ENCODE results near the gene FAM174C.

The FAM174C gene

DNA sequence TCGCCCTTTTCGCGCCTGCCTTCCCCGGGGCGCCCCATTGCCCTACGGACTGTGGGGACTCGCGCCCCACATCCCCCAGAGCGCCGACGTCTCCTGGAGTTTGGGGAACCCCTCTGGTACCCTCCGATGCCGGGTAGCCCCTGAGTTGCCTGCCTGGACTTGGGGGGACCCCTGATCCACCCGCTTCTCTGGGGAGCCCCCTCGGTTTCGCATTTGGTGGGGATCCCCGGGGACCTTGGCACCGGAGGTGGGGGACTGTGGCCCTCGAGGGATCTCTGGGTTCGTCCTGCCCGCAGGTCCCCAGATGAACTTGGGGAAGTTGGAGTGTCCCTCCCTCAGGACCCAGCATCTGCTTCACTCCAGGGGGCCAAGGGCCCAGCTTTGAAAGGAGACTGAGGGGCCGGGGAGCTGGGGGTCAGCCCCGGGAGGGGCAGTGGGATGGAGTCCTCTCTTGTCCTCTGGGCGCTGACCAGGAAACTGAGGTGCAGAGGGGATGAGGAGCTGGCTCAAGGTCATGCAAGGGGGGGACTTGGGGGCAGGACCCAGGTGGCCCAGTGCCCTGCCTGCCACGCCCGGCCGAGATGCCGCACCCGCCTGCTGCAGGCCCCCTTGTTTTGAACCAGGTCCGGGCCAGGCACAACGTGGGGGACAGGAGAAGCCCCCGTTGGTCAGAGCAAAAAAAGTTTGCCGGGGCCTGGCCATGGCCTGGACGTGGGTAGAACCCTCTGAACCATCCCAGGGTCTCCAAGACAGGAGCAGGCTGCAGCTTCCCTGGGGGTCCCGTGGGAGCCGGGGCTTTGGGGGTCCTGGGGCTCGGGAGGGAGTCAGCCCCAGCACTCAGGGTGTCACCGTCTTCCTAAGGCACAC, 11.4 kb downstream of the FAM174C start:
- DNase-seq (ENCODE audit: low spot score), result no peak

DNA sequence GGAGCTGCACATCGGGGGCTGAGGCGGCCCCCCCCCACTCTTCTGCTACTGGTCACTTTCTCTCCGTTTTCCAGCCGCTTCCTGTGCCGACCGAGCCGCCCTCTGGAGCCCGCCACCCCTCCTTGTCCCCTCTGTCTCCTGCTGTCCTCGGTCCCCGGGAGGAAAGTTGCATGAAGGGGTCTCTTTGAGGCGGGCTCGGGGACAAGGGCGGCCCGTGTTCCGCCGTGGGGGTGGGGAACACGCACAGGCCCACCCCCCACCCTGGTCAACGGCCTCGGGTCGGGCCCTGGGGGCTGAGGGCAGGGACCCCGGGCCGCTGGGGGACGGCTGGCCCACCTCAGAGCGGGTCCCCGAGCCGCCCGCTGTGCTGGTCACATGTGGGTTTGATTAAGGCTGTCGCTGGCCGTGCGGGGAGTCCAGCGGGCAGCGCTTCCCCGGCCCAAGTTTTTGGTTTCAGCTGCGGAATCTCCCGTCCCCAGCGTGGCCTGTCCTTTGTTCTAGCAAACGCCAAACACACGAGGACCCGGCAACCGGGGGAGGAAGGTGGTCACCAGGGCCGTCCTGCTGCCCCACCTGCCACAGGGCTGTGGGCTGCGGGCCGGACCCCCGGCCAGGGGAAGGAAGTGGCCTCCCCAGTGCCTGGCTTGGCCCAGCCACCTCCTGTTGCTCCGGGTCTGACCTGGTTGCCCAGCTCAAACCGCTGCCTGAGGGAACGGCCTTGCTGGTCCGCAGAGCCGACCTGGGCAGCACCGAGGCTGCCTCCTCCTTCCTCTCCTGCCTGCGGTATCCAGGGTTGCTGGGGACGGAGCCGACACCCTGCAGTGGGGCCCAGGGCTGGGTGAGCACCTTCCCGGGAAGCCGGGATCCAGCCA, 12.3 kb downstream of the FAM174C start:
- no peak for DNase-seq (ENCODE audit: low spot score)

DNA sequence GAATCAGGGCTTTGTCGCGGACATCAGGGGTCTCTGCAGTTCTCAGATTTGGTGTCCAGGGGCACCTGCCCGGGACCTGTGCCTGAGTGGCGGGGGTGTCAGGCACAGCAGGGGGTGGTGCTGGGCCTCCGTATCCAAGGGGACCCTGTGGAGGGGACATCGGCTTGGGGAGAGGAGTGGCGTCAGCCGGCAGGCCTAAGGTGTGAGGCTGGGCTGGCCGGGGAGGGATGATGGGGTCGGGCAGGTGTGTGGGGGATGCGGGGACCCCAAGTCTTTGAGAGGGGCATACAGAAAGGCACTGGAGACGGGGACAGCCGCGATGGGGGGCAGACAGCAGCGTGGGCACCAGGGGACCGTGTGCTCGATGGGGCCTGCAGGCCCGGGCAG, 12.9 kb downstream of the FAM174C start:
- DNase-seq (ENCODE audit: low spot score), result no peak

DNA sequence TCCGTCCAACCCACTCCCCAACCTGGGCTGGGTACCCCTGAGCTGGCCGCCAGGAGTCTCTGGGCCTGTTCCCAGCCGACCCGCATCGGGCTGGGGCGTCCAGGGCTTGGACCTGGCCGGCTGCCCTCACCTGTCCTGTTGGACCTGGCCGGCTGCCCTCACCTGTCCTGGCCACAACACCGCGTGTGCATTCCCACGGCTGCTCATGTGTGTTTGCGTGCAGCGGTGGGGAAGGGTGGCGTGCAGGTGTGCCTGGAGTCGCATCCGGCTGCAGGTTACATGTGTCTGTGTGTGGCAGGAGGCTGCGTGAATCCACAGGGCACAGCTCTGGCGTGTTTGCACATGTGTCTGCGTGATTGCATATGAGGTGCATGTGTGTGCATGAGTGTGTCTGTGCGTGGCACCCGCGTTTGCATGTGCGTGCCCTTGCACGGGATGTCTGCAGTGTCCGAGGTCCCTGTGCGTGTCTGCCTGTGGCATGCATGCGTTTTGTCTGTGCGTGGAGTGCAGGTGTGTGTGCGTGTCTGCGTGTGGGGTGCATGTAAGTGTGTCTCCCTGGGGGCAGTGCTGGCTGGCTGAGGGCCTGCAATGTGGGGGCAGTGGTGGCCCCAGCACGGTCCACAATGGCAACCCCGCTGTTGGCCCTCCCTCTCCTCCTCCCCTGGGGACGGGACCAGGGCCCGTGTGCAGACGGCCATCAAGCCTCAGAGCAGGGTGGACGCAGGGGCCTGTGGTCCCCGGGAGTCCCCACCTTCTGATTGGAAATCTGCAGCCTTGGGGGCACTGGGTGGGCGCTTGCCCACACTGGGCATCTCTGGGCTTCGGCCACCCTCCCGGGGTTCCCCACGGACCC, 13.7 kb downstream of the FAM174C start:
- peak; percentile 46 for DNase-seq (ENCODE audit: low spot score)

DNA sequence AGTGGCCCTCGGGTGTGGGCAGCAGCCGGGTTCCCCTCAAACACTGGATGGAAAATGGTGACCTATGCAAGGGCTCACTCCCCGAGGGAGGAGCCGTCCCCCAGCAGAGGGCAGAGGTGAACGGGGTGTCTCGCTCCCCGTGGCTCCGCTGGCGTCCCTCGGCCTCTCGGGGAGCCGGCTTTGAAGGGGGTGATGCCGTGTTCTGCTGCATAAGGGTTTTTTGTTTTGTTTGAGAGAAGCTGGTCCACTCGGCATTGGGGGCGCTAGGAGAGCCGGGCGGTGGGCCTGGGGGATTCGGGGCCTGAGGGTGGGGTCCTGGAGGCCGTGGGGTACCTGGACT, 14.3 kb downstream of the FAM174C start:
- peak; percentile 40 for DNase-seq (ENCODE audit: low spot score)

DNA sequence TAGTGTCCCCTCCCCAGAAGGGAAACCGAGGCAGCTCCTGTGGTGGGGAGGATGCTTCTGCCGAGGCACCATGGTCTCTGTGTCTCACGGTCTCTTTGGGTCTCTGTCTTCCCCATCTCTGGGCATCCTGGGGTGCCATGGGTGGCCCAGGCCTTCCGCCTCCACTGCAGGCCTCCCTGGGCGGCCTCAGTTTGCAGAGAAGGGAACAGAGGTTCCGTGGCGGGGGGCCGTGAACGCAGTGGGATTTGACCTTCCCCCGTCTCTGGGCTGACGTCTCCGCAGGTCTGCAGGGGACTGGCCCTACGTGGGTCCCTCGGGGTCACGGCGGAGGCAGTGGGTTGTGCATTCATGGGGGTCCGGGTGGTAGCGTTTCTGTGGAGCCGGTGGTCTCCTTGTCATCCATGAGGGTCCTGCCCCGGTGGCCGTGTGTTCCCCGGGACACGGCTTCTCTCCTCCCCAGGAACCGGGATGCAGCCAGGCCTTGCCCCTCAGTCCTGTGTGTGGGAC, 14.9 kb downstream of the FAM174C start:
- DNase-seq (ENCODE audit: low spot score), result no peak

DNA sequence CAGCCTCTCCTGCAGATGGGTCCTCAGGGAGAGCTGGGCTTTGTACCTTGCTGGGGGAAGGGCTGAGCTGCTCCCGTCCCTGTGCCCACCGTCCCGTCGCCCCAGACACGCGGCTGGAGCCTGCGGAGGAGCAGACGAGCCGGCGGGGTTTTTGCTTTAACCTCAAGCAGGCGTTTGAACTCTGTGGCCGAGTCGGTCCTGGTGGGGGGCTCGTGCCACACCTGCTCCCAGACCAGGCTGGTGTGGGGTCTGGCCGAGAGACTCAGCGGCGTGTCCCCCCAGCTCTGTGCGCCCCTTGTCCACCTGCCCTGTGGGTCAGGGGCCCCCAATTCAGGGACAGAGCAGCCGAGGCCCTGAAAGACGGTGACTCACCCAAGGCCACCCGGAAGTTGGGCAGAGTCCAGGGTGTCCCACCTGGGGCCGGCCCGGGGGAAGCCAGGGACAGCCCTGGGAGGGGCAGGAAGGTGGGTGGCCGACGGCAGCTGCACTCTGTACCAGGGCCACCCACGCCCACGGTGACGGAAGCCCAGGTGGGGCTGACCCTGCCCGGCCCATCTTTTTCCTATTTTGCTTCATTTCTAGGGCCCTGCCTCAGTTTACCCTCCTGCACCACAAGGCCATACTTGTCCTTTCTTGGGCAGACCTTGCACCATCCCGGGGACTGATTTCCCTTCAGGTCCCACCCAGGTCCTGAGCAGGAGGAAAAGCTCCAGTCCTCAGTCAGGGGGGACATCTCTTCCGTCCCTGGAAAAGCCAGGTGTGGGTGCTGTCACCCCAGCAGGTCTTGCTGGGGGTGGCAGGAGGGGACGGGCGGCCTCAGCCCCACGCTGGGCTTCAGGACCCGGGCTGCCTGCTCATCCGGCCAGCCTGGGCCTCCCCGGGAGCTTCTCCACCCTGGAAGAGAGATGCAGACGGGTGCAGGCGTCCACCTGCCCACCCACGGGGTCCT, 15.6 kb downstream of the FAM174C start:
- DNase-seq (ENCODE audit: low spot score), result no peak

DNA sequence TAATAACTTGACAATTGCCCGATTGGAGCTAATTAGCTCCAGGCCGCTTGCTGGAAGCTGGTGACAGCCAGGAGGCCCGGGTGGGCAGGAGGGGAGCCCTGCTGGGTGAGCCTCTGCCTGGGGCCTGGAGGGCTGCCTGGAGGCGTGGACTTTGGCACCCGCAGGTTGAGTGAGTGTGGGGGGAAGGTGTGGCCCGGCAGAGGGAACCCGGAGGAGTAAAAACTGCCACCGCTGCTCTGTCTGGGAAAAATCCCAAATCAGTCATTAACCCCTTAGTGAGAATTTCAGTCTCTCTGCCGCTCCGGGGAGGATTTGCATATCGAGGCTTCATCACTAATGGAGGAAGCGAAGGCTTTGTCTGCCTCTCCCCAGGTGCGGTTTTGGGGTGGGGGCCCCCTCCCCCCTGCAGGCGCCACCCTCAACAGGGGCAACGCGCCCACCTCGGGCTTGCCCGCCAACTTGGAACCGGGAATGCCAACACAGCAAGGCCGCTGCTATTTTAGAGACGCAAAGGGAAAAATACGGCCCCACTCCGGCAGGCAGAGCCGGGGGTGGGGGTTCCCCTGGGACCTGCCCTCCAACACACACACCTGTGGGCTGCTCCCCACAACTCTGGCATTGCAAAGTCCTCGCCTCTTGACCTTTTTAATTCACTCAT, 16.6 kb downstream of the FAM174C start:
- peak; percentile 47 for DNase-seq (ENCODE audit: low spot score)

DNA sequence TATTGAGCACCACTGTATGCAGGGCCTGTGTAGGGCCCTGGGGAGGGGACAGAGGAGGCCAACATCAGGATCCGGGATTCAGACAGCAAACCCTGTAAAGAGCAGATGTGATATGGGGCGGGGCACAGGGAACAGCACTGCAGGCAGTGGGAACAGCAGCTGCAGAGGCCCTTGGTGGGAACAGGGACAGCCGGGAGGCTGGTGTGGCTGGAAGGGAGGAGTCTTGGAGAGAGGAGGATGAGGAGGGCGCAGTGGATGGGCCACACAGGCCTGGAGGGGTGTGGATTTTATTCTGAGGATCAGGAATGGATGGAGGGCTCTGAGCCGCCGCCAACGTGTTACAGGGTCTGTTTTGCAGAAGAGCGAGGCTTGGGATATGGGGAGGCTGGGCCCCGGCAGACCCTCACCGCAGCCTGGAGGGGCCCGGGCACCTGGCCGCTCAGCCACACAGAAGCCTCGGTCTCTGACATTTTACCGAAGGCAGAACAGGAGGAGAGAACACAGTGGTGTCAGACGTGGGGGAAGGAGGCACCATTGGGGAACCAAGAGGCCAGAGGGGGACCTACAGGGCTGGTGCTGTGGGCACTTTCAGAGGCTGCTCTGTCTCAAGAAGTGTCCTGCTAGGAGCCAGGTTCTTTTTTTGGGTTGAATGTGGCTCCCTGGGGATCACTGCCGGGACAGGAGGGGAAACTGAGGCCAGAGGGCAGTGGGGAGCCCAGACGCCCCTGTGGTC, 17.3 kb downstream of the FAM174C start:
- DNase-seq (ENCODE audit: low spot score), result no peak

DNA sequence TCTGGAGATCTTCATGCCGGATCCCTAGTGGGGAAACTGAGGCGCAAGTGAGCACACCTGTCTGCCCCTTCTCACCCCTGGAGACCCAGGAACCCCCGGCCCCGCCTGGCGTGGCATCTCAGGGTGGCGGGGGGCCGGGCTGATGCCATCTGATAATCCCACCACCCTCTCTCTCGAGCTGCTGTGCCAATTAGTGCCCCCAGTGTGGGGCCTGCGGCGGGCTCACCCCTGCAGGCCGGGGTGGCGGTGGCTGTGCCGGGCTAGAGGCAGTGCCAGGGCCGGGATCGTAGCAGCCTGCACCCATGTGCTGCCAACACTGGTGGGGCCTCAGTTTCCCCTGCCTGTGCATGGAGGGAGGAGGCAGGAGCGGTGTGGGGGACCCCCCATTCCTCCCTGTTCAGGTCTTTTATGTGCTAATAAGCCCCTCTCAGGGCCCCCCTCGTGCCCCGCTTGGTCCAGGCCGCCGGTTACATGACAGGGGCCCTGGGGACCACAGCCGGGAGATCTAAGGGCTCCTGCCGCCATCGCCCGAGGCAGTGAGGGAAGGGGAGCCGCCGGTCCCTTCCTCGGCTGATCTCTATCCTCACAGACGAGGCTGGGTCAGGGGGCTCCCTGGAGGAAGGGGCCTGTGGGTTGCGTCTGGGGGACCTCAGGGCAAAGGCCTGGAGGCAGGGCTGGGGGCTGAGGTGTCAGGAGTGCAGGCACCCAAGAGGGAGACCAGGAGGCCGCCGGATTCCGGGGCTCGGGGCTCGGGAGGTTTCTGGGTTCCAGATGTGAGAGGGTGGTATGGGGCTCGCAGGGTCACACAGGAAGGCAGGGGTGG, 18.7 kb downstream of the FAM174C start:
- no peak for DNase-seq (ENCODE audit: low spot score)

DNA sequence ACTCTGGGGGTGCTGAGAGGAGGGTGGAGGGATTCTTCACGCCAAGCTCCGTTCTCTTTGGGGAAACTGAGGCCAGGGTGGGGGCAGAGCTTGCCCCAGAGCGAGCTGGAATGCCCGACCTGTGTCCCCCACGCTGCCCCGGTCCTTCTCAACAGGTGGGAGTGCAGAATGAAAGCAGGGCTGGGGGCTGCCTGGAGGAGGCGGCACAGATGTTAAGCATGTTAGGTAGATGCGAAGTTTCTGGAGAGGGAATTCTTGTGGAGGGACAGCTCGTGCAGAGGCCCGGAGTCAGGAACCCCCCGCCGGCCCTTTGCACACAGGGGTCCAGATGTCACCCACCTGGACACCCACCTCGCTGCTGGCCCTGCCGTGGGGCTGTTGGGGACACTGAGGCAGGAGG, 19.4 kb downstream of the FAM174C start:
- no peak for DNase-seq (ENCODE audit: low spot score)

DNA sequence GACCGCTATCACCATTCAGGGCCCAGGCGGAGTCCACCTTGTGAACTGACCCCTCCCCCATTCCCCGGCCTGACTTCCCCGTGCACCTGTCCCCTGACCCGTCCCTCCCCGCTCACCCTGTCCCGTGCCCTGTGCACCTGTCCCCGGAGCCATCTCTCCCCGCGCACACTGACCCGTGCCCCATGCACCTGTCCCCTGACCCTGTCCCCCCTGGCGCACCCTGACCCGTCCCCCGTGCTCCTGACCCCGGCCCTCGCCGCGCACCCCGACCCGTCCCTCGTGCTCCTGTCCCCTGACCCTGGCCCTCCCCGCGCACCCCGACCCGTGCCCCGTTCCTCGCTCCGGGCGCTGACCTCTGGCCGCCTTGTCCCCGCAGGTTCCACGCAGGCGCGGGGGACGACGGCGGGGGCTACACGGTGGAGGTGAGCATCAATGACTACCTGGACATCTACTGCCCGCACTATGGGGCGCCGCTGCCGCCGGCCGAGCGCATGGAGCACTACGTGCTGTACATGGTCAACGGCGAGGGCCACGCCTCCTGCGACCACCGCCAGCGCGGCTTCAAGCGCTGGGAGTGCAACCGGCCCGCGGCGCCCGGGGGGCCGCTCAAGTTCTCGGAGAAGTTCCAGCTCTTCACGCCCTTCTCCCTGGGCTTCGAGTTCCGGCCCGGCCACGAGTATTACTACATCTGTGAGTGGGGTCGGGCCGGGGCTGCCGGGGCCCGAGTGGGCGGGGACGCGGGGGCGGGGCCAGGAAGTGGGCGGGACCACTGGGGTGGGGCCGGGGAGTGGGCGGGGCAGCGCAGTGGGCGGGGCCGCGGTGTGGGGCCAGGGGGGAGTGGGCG, 20.1 kb downstream of the FAM174C start:
- peak; percentile 44 for DNase-seq (ENCODE audit: low spot score)

DNA sequence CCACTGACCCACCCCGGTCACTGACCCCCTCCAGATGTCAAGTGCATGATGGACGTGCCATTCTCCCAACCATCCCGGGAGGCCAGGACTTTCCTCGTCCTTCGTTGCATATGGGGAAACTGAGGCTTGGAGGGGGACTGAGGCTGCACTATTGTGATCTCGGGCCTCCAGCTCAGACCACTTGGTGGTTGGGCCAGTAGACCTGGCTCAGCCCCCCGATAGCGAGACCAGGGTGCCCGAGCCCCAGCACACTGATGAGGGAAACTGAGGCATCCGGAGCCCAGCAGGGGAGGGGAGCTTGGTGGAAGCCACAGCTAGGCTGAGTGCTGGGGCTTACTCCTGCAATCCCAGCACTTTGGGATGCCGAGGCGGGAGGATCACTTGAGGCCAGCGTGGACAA, 20.7 kb downstream of the FAM174C start:
- no peak for DNase-seq (ENCODE audit: low spot score)

DNA sequence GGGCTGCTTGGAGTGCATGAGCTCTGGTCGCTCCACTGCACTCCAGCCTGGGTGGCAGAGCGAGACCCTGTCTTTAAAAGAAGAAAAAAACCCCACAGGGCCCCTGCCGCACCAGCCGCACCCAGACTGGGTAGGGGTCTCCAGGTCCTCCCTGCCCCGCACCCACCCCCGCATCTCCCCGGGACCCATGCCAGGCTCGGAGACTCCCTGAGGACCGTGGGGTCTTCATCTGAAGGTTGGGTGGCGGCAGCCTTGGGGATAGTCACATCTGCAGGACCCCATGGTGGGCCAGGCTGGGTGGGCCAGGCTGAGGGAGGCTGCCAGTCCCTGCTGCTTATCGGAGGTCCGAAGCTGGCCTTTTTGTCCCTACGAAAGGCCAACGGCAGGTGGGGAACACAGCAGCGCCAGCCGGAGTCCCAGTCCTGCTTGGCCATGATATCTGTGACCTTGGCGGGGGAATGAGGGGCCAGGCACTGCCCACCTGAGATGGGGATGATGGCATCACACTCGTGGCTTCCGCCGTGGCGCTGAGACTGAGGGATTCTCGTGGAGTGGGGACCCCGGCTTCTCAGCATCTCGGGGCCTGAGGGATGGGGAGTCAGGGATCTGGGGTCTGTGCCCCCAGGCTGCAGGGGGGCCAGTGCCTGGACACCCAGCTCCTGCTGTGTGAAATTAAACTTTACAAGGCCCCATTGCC, 21.4 kb downstream of the FAM174C start:
- DNase-seq (ENCODE audit: low spot score), result no peak

DNA sequence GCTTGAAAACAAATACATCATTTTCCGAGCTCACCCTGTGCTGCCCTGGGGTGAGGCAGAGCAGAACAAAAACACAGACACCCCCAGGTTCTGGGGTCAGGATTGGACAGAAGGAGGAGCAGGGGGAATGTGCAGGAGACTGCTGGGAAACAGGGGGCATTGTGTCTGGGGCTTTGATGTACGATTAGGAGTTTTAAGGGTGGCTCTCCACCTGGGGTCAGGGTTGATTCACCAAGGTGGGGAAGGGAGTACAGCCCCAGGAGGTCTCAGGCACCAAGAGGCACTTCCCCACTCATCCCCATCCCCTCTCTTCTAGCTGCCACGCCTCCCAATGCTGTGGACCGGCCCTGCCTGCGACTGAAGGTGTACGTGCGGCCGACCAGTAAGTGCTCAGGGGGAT, 22.9 kb downstream of the FAM174C start:
- DNase-seq (ENCODE audit: low spot score), result no peak

DNA sequence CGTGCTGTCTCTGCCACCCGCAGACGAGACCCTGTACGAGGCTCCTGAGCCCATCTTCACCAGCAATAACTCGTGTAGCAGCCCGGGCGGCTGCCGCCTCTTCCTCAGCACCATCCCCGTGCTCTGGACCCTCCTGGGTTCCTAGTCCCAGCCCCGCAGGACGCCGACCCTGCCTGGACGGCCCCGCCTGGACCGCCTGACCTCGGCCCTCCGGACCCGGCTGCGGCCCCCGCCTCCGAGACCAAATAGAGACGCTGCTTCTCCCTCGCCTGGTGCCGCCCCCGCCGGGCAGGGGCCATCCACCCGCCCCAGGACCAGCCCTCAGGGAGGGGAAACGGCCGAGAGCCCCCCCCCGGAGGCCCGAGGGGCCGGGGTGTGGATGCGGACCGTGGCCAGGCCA, 24.5 kb downstream of the FAM174C start:
- DNase-seq (ENCODE audit: low spot score), result no peak

DNA sequence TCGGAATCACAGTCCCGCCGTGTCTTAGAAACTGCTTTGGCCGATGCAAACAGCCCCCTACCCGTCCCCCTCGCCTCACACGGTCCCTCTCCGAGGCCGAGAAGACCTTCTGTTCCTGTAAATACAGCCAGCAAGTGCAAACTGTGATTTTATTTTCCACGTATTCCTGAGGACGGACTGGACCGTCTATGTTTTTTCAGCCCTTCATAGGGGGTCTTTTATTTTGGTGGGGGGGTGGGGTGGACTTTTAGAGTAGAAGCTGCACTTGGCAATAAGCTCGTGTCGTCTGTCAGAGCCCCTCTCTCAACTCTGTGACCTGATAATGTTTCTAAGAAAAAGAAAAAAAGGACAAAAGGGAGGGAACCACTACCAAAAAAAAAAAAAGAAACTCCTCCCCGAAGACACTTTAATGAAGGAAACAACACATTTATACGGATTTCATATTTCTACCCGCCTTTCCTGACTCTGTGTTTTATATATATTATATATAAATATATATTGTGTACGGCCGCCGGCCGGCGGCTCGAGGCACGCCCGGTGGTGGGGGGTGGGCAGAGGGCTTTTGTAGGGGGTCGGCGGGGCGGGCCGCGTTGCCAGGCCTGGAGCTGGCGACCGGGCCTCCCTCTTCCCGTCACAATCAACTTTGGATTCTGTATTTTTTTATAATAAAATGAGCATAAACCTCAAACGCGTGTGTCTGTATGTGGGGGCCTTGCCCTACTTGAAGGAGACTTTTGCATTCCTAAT, 25.6 kb downstream of the FAM174C start:
- no peak for DNase-seq (ENCODE audit: low spot score)

Data from NAMALWA (cell line).